Amygdala (tissue), 56 donors: Measurements from ENCODE around the gene RNF175.
A peak's percentile ranks its signal among the peaks of the same experiment; 100 is the strongest.

ENCODE experiments used
- DNase-seq, 56 donors: peaks; one replicate each; lab custom pipeline; 2025; lab: John Stamatoyannopoulos, UW

Gene RNF175

DNA sequence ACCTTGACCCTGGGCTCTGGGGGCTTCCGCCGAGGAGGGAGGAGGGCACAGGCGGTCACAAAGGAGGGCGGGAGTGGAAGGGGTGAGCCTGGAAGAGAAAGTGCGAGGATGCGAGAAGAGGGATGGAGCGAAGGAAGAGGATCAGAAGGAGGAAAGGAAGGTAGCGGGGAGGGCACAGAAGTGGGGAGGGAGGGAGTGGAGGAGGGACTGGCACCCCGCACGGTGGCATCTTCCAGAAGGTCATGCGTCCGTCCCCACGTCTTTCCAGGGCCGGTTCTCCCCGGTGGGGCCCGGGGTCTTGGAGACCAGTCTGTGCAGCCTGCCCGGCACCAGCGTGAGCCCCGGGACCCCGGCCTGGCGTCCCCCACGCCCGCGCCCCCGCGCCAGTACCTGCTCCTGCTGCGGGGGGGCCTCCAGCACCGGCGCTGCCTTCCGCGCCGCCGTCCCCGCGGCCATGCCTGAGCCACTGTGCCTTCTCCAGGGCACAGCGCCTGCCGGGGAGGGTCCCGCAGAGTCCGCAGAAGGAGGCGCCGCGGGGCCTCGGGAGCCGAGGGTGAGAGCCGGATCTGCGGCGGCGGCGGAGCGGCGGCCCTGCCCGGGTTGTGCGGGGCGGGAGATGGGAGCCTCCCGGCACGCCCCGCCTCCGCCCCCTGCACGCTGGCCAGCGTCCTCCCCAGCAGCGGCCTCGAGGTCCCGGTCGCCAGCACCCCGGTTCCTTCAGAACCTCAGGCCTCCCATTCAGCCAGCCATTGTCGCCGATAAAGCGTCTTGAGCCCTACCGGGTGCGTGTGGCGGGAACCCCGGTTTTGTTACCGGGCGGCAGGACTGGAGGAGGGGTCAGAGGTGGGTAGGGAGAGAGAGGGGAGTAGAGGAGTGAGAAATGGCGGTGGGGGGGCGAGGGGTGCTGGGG, at the start of gene RNF175:
RNF175 (minus strand) TSS at position 618 of the 910 bp plus-strand sequence; CDS start at position 456, 162 bp downstream.
- DNase-seq = peak in 17 of 56 donors; percentile 6 to 60 (median 27)

GRCh38 chr4:153809307-153809706, 49.5 kb upstream of the RNF175 start:
- no peak for DNase-seq

GRCh38 chr4:153808175-153808574, 48.4 kb upstream of the RNF175 start:
- DNase-seq = no peak

DNA sequence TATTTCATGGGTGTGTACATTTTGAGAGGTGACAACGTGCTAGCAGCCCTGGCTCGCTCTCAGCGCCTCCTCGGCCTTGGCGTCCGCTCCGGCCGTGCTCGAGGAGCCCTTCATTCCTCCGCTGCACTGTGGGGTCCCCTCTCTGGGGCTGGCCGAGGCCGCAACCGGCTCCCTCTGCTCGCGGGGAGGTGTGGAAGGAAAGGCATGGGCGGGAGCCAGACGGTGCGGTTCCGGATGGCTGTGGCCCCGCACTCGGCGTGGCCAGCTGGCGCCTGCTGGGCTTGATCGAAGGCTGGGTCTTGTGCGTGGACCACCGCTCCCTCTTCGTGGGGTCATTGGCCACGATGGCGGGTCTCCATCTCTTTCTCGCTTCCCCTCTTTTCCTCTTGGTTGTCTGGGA, 46.2 kb upstream of the RNF175 start:
- no peak for DNase-seq

DNA sequence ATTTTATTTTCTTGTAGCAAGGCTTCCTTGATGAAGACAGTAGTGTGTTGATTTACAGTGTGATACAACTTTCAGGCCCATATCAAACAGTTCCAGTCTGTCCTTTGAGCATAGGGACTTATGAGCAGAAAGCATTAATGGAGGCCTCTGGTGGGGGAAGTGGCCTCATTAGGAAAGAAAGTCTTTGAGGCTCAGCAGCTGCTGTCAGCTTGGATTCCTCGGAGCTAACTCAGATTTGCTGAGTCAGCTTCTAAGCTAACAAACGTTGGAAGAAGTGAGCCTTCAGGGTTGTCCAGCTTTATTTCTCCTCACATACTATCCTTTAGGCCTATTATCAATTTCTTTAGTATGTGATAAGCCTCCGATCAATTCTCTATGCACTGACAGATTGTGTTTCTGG, 44.9 kb upstream of the RNF175 start:
- DNase-seq = no peak

GRCh38 chr4:153799694-153800074, 39.9 kb upstream of the RNF175 start:
- no peak for DNase-seq

DNA sequence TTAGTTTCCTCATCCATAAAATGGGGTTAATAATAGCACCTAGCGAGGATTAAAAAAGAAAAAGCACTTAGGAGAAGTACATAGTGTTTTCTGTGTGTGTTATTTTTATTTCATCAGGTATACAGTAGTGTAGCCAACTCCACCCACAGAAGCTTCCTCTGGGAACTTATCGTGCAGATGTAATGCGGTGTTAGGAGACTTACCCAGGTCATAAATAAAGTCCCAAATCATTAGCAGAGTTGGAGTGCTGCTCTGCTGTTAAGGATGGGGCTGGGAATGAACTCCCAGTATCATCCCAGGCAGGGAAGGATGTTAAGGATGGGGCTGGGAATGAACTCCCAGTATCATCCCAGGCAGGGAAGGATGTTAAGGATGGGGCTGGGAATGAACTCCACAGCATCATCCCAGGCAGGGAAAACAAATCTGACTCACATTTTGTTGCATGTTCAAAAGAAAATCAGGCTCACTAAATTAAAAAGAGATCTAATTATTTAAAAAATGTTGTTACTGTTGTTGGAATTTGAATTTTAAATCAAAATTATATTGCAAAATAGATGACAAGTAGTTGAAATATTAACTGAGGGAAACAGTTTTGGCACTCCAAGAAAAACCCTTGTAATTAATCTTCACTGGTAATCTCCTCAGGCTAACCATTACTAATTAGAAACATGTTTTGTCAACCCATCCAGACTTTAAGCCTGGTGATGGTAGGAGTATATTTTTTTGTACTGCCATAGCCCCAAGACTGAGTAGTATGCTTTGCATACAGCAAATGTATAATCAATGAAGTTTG, 39.3 kb upstream of the RNF175 start:
- DNase-seq = no peak

DNA sequence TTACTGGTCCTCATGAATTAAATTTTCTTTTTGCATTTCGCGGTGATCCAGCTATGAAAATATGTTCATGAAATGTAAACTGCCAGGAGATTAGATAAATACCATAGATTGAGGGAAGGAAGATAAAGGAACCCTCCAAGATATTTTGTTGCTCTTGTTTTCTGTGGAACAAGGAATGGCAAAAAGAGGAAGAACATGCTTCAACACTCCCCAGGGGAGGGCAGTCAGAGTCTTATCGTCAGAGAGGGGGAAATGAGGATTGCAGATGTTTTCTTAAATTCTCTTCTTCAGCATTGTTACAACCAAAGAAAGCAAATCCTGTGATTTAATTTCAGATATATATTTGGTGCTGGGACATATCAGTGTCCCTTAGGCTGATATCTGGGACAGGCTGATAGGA, 38.6 kb upstream of the RNF175 start:
- no peak for DNase-seq

DNA sequence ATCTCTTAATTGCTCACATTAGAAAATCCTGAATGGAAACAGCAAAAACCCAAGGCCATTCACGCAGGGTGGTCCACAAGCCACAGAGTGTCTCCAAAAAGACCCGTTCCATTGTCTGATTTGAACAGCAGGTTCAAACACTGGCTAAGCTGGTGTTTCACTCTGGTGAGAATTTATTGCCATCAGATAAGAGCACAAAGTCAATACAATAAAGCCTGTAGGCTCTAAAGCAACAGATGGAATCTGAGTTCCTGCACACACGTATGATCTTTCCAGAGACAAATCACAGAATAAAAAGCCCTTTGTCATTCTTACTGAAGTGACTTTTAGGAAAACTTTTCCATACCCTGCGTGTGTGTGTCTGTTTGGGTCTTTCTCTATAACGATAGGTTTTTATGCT, 34.2 kb upstream of the RNF175 start:
- no peak for DNase-seq

GRCh38 chr4:153792618-153793247, 32.9 kb upstream of the RNF175 start:
- no peak for DNase-seq

DNA sequence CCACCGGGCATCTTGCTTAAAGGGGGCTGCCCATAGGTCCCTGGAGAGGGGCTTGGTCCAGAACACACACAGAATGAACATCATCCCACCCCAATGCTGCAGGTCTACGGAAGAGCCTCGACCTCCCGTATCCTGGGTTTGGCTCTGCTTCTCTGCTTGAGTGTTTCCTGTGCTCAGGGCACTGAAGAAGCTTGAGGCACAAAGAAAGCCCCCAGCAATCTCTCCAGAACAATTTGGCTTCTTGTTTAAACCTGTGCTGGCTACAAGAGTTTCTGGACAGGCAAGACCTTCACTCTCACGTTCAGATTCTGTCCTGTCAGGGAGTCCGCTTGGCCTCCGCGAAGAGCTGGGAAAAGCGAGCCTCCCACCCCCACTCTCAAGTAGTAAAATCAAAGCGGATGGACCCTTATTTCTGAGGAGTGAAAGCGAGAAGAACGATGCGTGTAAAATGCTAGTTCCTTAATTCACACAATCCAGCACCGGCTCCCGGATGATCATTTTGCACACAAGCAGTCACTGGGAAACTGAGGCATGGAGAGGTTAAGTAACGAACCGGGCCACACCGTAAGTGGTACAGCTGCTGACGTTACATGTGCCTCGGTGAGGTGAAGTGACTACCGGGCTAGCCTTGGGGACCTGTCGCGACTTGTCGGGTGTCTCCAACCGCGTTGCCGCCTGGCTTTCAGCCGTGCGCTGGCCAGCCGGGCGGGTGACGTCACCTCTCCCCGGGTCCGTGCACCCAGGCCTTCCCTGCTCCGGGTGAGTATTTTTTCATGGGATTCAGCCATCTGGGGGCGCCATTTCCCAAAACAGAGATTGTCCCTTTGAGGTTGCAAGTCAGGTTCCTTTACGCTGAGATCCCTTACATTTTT, 32.2 kb upstream of the RNF175 start:
- DNase-seq = peak in 24 of 56 donors; percentile 2 to 49 (median 29)

DNA sequence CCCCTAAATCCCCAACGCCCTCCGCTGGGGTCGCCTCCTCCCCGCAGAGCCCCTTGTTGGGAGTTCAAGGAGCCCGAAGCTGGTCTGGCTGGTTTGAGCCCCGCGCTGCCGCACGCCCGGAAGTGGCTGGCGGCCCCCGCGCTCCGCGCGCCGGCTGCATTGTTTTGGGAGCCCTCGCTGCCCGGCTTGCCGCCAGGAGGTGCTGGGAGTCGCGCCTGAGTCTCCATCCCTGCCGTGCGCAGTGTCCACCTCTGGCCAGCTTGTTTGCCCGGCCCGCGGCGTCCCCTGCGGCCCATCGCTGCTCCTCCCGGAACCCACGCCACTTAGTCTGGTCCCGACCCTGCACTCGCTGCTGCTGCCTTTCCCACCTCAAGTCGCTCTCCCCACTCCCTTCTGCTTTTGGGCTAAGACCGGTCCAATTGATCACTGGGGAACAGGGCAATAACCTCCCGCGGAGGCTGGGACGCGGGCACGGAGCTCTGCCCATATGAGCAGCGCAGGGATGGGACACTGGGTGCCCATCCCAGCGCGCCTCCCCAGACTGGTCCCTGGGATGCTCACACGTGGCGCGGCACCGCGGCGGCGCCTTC, 31.2 kb upstream of the RNF175 start:
- peak in 2 of 56 donors; percentile 5 to 18 for DNase-seq

- no peak for DNase-seq
Observed at GRCh38 chr4:153790500-153790865, 30.7 kb upstream of the RNF175 start.

DNA sequence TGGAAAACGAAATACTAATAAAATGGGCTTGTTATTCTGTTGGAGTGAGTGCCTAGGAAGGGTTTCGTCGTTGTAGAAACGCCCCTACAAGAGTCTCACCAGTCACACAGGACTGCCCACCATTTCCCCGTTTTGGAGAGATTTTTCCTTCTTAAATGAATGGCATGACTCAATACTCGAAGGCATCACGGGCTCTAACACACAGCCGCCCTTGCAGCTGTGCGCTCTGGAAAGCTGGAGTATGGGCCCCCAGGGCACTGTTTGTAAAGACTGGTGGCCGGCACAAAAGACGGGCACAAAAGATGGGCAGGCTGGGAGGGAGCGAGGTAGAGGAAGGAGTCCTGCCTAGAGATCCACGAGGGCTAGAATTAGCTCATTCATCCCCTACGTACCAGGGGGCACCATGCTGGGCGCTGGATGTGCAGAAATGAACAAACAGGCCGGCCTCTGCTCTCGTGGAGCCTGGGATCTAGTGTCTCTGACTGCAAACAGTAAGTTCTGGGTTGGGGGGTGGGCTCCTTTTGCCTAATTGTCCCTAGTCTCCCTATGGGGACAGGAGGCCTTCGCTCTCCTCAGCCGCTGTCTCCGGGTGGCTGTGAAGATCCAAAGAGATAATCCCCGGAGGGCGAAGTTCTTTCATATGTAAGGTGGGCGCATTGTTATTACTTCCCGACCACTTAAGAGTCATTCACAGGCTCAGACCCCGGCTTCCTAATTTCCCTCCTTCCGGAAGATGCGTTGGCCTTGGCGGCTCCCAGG, 30.1 kb upstream of the RNF175 start:
- no peak for DNase-seq

DNA sequence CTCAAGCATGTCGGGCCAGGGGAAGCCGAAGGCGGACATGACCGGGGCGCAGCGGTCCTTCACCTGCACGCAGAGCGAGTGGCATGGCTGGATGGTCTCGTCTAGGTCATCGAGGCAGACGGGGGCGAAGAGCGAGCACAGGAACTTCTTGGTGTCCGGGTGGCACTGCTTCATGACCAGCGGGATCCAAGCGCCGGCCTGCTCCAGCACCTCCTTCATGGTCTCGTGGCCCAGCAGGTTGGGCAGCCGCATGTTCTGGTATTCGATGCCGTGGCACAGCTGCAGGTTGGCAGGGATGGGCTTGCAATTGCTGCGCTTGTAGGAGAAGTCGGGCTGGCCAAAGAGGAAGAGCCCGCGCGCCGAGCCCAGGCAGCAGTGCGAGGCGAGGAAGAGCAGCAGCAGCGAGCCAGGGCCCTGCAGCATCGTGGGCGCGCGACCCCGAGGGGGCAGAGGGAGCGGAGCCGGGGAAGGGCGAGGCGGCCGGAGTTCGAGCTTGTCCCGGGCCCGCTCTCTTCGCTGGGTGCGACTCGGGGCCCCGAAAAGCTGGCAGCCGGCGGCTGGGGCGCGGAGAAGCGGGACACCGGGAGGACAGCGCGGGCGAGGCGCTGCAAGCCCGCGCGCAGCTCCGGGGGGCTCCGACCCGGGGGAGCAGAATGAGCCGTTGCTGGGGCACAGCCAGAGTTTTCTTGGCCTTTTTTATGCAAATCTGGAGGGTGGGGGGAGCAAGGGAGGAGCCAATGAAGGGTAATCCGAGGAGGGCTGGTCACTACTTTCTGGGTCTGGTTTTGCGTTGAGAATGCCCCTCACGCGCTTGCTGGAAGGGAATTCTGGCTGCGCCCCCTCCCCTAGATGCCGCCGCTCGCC, 28.8 kb upstream of the RNF175 start, which contains the start of gene SFRP2:
SFRP2 (minus strand) TSS at position 671 of the 864 bp plus-strand sequence; CDS start at position 423, 248 bp downstream.
- DNase-seq = peak in 2 of 56 donors; percentile 3 to 13

GRCh38 chr4:153788051-153788412, 28.2 kb upstream of the RNF175 start:
- no peak for DNase-seq

- DNase-seq = no peak
Observed at GRCh38 chr4:153787575-153787974, 27.8 kb upstream of the RNF175 start.

- no peak for DNase-seq
Observed at GRCh38 chr4:153787061-153787560, 27.3 kb upstream of the RNF175 start.
